Epidermal melanocyte (primary cell): Measurements from ENCODE around the gene CDC73.
A peak's percentile ranks its signal among the peaks of the same experiment; 100 is the strongest.

Source experiments
- DNase-seq: peaks from one replicate; pipeline ENCODE4 v3.0.0; 2011; ENCODE audit warnings: low spot score; ENCODE audit not compliant: insufficient read length

CDC73 gene

GRCh38 chr1:193121616-193122593 lies at the start of gene CDC73:
CDC73 (plus strand) TSS chr1:193122031; CDS start chr1:193122201, 170 bp downstream.
- DNase-seq = peak; percentile 88

GRCh38 chr1:193077991-193078390 lies 43.8 kb upstream of the CDC73 start:
- no peak for DNase-seq

DNA sequence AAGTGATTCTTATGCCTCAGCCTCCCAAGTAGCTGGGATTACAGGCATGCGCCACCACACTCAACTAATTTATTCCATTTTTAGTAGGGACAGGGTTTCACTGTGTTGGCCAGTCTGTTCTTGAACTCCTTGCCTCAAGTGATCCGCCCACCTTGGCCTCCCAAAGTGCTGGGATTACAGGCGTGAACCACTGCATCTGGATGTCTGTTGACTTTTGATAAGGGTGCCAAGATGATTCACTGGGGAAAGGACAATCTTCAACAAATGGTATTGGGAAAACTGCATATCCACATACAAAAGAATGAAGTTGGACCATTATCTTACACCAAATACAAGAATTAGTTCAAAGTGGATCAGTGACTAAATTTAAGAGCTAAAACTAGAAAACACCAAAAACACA lies 42.6 kb upstream of the CDC73 start:
- no peak for DNase-seq

- DNase-seq = no peak
These were observed 38.3 kb upstream of the CDC73 start for GRCh38 chr1:193083365-193084088.

DNA sequence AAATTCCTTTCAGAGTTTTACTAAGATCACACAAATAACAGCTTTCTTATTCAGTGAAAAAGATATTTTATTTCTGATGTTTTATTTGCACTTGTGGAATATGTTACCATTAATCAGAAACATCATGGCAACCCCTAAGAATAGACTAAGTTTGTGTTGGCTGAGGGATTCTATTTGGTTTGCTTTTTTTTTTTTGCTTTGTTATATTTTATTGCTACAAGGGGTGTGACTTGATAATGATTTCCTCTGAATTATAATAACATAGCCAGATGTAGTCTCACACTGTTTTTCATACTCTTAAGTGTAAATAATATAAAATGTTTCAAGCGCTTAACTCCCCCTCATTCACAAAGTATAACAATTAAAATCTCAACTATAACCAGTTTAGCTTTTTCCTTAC lies 36.6 kb upstream of the CDC73 start:
- DNase-seq = no peak

DNA sequence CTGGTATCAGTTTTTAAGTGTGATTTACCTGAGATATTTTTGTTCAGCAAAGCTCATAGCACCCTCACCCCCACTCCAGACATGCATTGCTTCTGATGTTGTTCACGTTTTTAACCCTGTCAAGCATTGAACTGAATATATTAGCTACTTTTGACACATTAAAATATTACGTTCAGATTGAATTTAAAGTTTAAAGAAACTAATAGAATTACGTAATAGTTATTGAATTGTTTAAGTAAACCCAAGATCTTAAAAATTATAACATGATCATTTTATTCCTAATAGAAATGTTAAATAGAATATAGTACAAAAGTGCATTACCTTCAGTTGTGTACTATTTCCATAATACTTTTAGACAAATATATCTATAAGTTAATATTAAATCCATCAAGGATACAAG lies 35.5 kb upstream of the CDC73 start:
- DNase-seq = no peak

- no peak for DNase-seq
These were observed 33.9 kb upstream of the CDC73 start for GRCh38 chr1:193087893-193088292.

DNA sequence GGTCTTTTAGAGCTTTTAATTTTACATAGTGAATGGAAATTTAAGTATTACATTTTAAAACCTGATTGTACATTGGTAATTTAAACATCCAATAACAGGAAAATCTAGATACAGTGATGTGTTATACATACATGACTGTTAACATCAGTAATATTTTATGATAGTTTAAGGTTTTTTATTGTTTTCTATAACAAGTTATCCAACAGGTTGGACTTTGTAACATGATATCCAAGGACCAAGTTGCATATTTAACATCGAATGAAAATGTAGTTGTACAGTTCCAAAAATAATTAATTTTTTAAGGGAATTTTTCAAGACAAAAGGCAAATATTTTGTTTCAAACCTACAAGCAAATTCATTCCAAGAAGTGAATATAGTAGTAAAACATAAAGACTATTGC lies 31.0 kb upstream of the CDC73 start:
- no peak for DNase-seq

- DNase-seq = no peak
These were observed 27.7 kb upstream of the CDC73 start for GRCh38 chr1:193094112-193094511.

- DNase-seq = no peak
These were observed 19.2 kb upstream of the CDC73 start for GRCh38 chr1:193102662-193103061.

DNA sequence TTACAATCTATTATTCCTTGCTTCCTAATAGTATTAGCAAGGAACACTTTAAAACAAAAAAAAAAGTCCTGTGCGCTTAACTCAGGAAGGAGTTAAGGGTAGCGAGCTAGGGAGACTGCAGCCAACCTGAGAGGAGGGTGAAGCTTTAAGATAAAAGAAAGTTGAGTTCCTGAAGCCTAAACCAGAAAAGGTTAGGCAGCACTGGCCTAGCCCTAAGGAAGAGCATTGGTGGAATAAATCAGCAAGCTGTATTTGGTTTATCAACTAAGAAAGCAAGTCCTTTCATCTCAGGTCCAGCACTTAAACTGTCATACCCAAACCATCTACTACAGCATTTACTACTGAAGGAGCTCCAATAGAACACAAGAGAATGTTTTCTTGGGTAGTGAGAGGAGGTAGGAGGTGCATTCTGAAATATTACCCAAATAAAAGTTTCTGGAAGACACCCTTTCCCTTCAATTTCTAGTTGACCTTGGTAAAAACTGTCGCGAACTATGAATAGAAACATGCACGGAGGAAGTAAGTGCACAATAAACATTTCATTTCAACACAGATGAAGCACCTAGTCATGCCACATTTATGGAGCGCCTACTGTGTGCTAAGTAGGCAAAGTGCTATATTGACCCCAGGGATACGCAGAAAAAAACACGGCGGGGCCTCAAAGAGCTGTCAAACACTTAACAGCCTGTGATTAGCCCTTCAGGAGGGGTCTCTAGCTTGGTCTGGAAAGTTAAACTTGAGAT lies 17.9 kb upstream of the CDC73 start:
- DNase-seq = no peak

GRCh38 chr1:193104502-193104906 lies 17.3 kb upstream of the CDC73 start:
- DNase-seq = peak; percentile 34

DNA sequence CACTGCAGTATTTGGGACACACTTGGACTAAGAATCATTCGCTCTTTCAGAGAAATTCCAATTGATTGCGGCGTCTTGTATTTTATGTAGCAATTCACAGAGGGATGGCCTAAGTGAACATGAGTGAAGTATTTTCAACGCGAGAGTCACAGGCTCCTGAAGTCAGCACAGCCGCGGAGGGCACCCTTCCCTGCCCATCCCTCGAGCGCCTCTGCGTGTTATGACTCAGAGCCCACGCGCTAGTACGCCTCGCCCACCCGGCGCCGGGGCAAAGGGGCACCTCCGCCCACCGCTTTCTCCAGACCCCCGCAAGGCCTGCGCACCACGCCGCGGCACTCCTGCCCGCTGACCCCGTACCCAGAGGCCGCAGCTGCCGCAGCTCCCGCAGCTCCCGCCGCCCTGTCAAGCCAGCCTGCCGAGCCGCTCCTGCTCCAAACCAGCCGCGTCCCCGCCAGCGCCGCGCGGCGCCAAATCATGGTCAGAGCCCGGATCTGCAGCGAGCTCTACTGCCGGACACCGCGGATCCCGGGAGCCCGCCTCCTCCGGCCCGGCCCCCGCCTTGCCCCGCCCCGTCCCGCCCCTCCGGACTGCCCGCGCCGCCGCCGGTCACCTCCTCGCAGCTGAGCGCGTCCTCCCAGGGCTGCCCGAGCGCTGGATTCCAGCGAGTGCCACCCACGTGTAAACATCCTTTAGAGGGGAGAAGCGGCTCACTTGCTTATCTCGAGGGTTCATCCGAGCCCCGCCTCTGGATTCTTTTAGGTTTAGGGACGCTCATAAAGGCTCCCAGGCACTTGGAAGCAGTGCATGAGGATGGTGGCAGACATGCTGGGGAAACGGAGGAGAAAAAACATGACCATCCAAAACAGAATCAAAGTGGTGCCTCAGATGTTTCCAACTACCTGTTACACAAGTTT lies 16.7 kb upstream of the CDC73 start, which contains the start of gene GLRX2:
TSS of gene GLRX2 (minus strand) at position 508 of the 914 bp plus-strand sequence. CDS start at position 476, 32 bp downstream.
- DNase-seq = peak; percentile 80

GRCh38 chr1:193105821-193106177 lies 16.0 kb upstream of the CDC73 start:
- DNase-seq = no peak

GRCh38 chr1:193108471-193108870 lies 13.4 kb upstream of the CDC73 start:
- DNase-seq = no peak

DNA sequence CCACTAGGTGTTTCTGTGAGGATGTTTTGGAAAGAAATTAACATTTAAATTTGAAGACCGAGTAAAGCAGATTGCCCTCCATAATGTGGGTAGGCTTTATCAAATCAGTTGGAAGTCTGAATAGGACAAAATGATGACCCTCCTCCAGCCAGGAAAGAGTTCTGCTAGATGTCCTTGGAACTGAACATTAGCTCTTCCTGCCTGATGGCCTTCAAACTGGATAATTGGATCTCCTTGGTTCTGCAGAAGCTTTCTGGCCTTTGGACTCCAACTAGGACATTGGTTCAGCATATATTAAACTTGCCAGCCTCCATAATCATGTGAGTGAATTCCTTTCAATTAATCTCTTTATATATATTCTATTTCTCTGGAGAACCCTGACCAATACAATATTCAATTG lies 12.2 kb upstream of the CDC73 start:
- no peak for DNase-seq

DNA sequence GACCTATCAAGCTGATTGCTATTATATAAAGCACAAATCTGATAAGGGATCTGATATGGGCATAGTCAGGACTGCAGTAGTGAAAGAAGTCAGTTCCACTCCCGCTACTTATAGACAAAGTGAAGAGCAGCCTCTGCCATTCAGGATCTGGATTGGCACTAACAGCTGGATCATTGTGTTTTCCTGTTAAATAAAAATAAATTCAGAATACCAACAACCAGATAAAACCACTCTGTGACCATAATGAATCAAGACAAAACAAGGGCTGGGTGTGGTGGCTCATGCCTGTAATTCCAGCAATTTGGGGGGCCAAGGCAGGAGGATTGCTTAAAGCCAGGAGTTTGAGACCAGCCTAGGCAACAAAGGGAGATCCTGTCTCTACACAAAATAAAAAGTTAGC lies 11.6 kb upstream of the CDC73 start:
- DNase-seq = no peak

DNA sequence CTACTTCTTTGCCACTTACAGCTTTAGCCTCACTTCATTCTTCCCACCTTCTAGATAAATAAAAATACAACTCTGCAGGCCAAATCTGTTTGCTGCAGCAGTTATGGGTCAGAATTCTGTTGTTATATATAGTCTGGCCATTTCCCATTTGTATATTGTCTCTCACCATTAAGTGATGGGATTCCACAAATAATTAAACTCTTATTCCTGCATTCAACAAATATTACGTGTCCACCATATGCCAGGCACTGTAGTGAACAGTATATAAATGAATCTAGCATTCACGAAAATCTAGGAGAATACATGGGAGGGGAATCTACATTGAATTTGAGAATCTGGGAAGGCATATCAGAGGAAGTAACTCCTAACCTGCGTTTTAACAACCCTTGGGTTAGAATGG lies 11.0 kb upstream of the CDC73 start:
- DNase-seq = no peak

GRCh38 chr1:193111641-193112090 lies 10.2 kb upstream of the CDC73 start:
- DNase-seq = no peak

DNA sequence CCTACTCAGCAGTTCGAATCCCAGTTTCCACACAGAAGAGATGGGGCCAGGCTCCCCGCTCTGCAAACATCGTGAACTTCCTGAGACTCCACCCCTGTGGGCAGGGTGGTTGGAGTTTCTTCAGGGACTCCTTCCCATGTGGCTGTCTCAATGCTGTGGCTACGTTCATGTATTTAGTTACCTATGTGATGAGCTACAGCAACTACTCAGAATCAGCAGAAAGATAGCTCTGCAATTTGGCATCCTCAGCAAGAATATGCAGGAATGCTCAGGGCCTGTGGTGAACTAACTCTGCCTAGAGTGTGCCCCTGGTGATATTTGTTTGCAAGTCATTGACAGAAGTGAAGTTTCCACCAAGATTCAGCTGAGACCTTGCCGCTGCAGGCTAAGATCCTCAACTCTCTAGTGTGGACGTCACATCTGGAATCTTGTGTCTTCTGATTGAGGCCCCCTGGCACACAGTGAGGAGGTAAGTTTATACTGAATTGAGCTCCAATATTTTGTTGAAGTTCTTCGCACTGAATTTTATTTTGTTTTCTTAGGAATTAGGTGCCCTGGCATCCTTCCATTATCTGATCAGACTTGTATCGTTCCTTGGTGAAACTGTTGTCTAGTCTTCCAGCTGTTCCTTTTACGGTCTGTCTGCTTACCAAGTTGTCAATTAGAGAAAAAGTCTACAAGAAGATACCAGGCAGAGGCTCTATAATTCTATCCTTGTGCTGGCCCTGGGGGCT lies 8.4 kb upstream of the CDC73 start:
- DNase-seq = no peak
